Natural killer cell treated with Interleukin-12 subunit alpha and Interleukin-12 subunit beta and Interleukin-15 and Interleukin-18, amount 100 ng/mL, for 72 hours (primary cell): ENCODE measurements around the gene NOL12. TPM values are rescaled to one million over a fixed set of nuclear protein-coding genes. Genes with fewer than 3 reads are reported as not detected.
"Not testable (repeated sequence)": the region's sequence is repeated elsewhere in the genome, so short reads cannot be mapped to it uniquely, and the experiment has no call there.

Experiments used
- ATAC-seq, 2 donors: fragments of 150-1000 bp; cut with Tn5 transposase in 1 of 2; sonication (Bioruptor Pico), chemical (Tn5 transposase) in 1 of 2; 2 replicates each; pipeline ENCODE4 v1.10.0; 2021
- DNase-seq: peaks from one replicate; pipeline ENCODE4 v3.0.0; 2022; ENCODE audit warnings: low spot score
- H3K27ac Mint-ChIP-seq, 2 donors: 1 replicate in 1 of 2; 2 replicates in 1 of 2; pipeline ENCODE4 v1.8.0; 2022; ENCODE audit warnings: mixed read lengths in 2 of 2, mild to moderate bottlenecking in 1 of 2, moderate library complexity in 1 of 2
- H3K27me3 Mint-ChIP-seq, 2 donors: 1 replicate in 1 of 2; 2 replicates in 1 of 2; pipeline ENCODE4 v1.8.0; 2022; ENCODE audit warnings: mixed read lengths in 2 of 2
- H3K36me3 Mint-ChIP-seq: one replicate; pipeline ENCODE4 v1.8.0; 2022; ENCODE audit warnings: mixed read lengths
- H3K4me1 Mint-ChIP-seq, 2 donors: 1 replicate in 1 of 2; 2 replicates in 1 of 2; pipeline ENCODE4 v1.8.0; 2022; ENCODE audit warnings: low read depth in 2 of 2, mixed read lengths in 2 of 2, mild to moderate bottlenecking in 1 of 2
- H3K4me3 Mint-ChIP-seq: one replicate; pipeline ENCODE4 v1.8.0; 2022; ENCODE audit warnings: mixed read lengths
- H3K9me3 Mint-ChIP-seq: 2 replicates; pipeline ENCODE4 v1.8.0; 2022; ENCODE audit warnings: mixed read lengths
- total RNA-seq, 2 donors: library from RNA; stranded (reverse); gene quantifications; one replicate each; pipeline ENCODE4 v1.2.3, GENCODE V29; 2022

NOL12 gene
- total RNA-seq, 2 donors from 2014 or later, result 37.4 to 48.3 TPM

GRCh38 chr22:37654563-37655251, 31.4 kb upstream of the NOL12 start:
- DNase-seq, result no peak
- Mint-ChIP-seq H3K4me1 (peaks cover 17 to 18% of the 10 kb centered on the region in 2 donors), H3K27ac (peak overlapping the region in 1 of 2 donors; percentile 47), H3K9me3 (no peaks in the 10 kb centered on the region), H3K27me3 (no peaks in the 10 kb centered on the region), H3K36me3 (no peaks in the 10 kb centered on the region), H3K4me3 (no peak overlapping the region)
- no peak for ATAC-seq

- Mint-ChIP-seq H3K4me3 (no peak overlapping the region), H3K36me3 (no peaks in the 10 kb centered on the region), H3K27ac (no peak overlapping the region), H3K4me1 (peaks cover 22 to 23% of the 10 kb centered on the region in 2 donors), H3K9me3 (no peaks in the 10 kb centered on the region), H3K27me3 (no peaks in the 10 kb centered on the region)
- DNase-seq (no peak), ATAC-seq (no peak)
Observed at GRCh38 chr22:37655252-37655563, 30.9 kb upstream of the NOL12 start.

- peak overlapping the region; percentile 62 to 68 for H3K27ac Mint-ChIP-seq
- ATAC-seq, H3K27me3 Mint-ChIP-seq, H3K4me3 Mint-ChIP-seq, H3K9me3 Mint-ChIP-seq, DNase-seq, H3K36me3 Mint-ChIP-seq: not testable (repeated sequence)
- peaks cover 33 to 35% of the 10 kb centered on the region in 2 donors for H3K4me1 Mint-ChIP-seq
Observed at GRCh38 chr22:37656583-37656982, 29.6 kb upstream of the NOL12 start.

- ATAC-seq, result no peak
- H3K4me3 Mint-ChIP-seq, result peak overlapping the region; percentile 84
- DNase-seq, result no peak
Observed at GRCh38 chr22:37657590-37658132, 28.5 kb upstream of the NOL12 start.

GRCh38 chr22:37658133-37659065, 27.7 kb upstream of the NOL12 start, which contains the start of gene PDXP:
Gene PDXP (plus strand): TSS chr22:37658723. CDS start chr22:37658783, 60 bp downstream.
- ATAC-seq (peak; percentile 96 to 98), DNase-seq (peak; percentile 99)
- peak within 1 kb of the TSS; percentile 77 to 95 for H3K27ac Mint-ChIP-seq
- H3K4me1 Mint-ChIP-seq, result peaks cover 40% of the 10 kb centered on the region in 2 donors
- no peaks in the 10 kb centered on the region for H3K27me3 Mint-ChIP-seq
- H3K4me3 Mint-ChIP-seq, result peak within 1 kb of the TSS; percentile 91
- no peaks in the 10 kb centered on the region for H3K36me3 Mint-ChIP-seq
- no peaks in the 10 kb centered on the region for H3K9me3 Mint-ChIP-seq

More at GRCh38 chr22:37657590-37658132, 28.5 kb upstream of the NOL12 start:
- Mint-ChIP-seq H3K27me3 (no peaks in the 10 kb centered on the region), H3K27ac (peak overlapping the region; percentile 77 to 95), H3K9me3 (no peaks in the 10 kb centered on the region), H3K36me3 (no peaks in the 10 kb centered on the region), H3K4me1 (peaks cover 40% of the 10 kb centered on the region in 2 donors)

GRCh38 chr22:37659066-37659896, 26.9 kb upstream of the NOL12 start:
- Mint-ChIP-seq H3K4me3 (peak overlapping the region; percentile 91), H3K9me3 (no peaks in the 10 kb centered on the region), H3K27ac (peak overlapping the region; percentile 49 to 77), H3K36me3 (no peaks in the 10 kb centered on the region), H3K27me3 (no peaks in the 10 kb centered on the region), H3K4me1 (peaks cover 40% of the 10 kb centered on the region in 2 donors)
- DNase-seq, result no peak
- ATAC-seq, result peak in 1 of 2 donors; percentile 10

- Mint-ChIP-seq H3K36me3 (no peaks in the 10 kb centered on the region), H3K27ac (peak overlapping the region; percentile 49 to 77), H3K4me1 (peaks cover 40% of the 10 kb centered on the region in 2 donors), H3K27me3 (no peaks in the 10 kb centered on the region), H3K9me3 (no peaks in the 10 kb centered on the region), H3K4me3 (peak overlapping the region; percentile 91)
- no peak for ATAC-seq
- DNase-seq, result no peak
Observed at GRCh38 chr22:37659897-37660708, 26.0 kb upstream of the NOL12 start.

GRCh38 chr22:37660709-37661045, 25.5 kb upstream of the NOL12 start:
- Mint-ChIP-seq H3K9me3 (no peaks in the 10 kb centered on the region), H3K27ac (peak overlapping the region; percentile 49 to 77), H3K36me3 (no peaks in the 10 kb centered on the region), H3K4me1 (peaks cover 40% of the 10 kb centered on the region in 2 donors), H3K4me3 (peak overlapping the region; percentile 91), H3K27me3 (no peaks in the 10 kb centered on the region)
- ATAC-seq, result no peak
- no peak for DNase-seq

- Mint-ChIP-seq H3K27ac (peak overlapping the region in 1 of 2 donors; percentile 28), H3K4me3 (peak overlapping the region; percentile 91), H3K36me3 (no peaks in the 10 kb centered on the region), H3K27me3 (no peaks in the 10 kb centered on the region), H3K9me3 (no peaks in the 10 kb centered on the region), H3K4me1 (peaks cover 37 to 42% of the 10 kb centered on the region in 2 donors)
- ATAC-seq, result no peak
- DNase-seq, result no peak
Observed at GRCh38 chr22:37661160-37661924, 24.8 kb upstream of the NOL12 start.

- H3K4me1 Mint-ChIP-seq, result peaks cover 34 to 45% of the 10 kb centered on the region in 2 donors
- H3K4me3 Mint-ChIP-seq, result peak overlapping the region; percentile 15
- no peaks in the 10 kb centered on the region for H3K9me3 Mint-ChIP-seq
- H3K36me3 Mint-ChIP-seq, result no peaks in the 10 kb centered on the region
- H3K27ac Mint-ChIP-seq, result peak overlapping the region; percentile 21 to 47
- ATAC-seq (no peak), DNase-seq (no peak)
- no peaks in the 10 kb centered on the region for H3K27me3 Mint-ChIP-seq
Observed at GRCh38 chr22:37662039-37662438, 24.1 kb upstream of the NOL12 start.

GRCh38 chr22:37663521-37664140, 22.5 kb upstream of the NOL12 start:
- no peaks in the 10 kb centered on the region for H3K9me3 Mint-ChIP-seq
- no peaks in the 10 kb centered on the region for H3K27me3 Mint-ChIP-seq
- H3K4me1 Mint-ChIP-seq, result peaks cover 27 to 37% of the 10 kb centered on the region in 2 donors
- no peaks in the 10 kb centered on the region for H3K36me3 Mint-ChIP-seq
- no peak for DNase-seq
- no peak overlapping the region for H3K4me3 Mint-ChIP-seq
- no peak for ATAC-seq
- H3K27ac Mint-ChIP-seq, result no peak overlapping the region
